AG04450 (cell line): ENCODE data around the gene OR52N1. TPM values are rescaled to one million over a fixed set of nuclear protein-coding genes. Genes with fewer than 3 reads are reported as not detected.

Source experiments
- CTCF ChIA-PET: fragments of 300-600, 350-600 bp; formaldehyde crosslinking; extraction: SDS; loops from one replicate; lab custom pipeline; 2022; ENCODE audit warnings: antibody characterized with exemption, inconsistent platforms; lab: Charles Lee
- POLR2A ChIA-PET: fragments of 350-600 bp; formaldehyde crosslinking; extraction: SDS; loops from one replicate; lab custom pipeline; 2021; ENCODE audit warnings: antibody characterized with exemption, inconsistent platforms; lab: Yijun Ruan, JAX
- DNase-seq: peaks from one replicate; pipeline ENCODE4 v3.0.0-alpha.2; 2011; ENCODE audit warnings: low read depth, low spot score
- H3K27ac ChIP-seq: one replicate; pipeline ENCODE4 v1.5.1; 2012; ENCODE audit warnings: low read depth, low read length, control low read depth
- H3K27me3 ChIP-seq: one replicate; pipeline ENCODE4 v1.6.0; 2012; ENCODE audit warnings: low read length; ENCODE audit not compliant: control insufficient read depth, insufficient read depth
- H3K4me3 ChIP-seq: 2 replicates; pipeline ENCODE4 v1.5.1; 2011; ENCODE audit warnings: mild to moderate bottlenecking, low read depth, low read length, control low read depth
- H3K9me3 ChIP-seq: 2 replicates; pipeline ENCODE4 v1.5.1; 2012; ENCODE audit warnings: low read length; ENCODE audit not compliant: control insufficient read depth, insufficient read depth
- CTCF ChIP-seq: IDR thresholded peaks from 2 replicates; pipeline ENCODE4 v1.5.1; 2011; ENCODE audit warnings: low read depth, low read length, control low read depth, inconsistent platforms
- polyA plus RNA-seq: library from polyadenylated mRNA; depleted of rRNA; stranded (reverse); fragments of >200 nt; gene quantifications from 2 replicates; pipeline ENCODE4 v1.2.3, GENCODE V29; 2011

The OR52N1 gene
- polyA plus RNA-seq, 1 experiment = not detected

- H3K27ac ChIP-seq = no peak overlapping the region
- CTCF ChIA-PET = interaction anchor here (1.6 to 2.2 kb wide), 2 partner anchors 206 to 328 kb away, joined by 4 to 11 read pairs; no protein-coding TSS in a partner anchor
- TF ChIP-seq CTCF = no peak
- H3K4me3 ChIP-seq = no peak overlapping the region
- H3K9me3 ChIP-seq = no peaks in the 10 kb centered on the region
- no peak for DNase-seq
- POLR2A ChIA-PET = no interaction called here
- peaks cover 5% of the 10 kb centered on the region for H3K27me3 ChIP-seq
Observed at GRCh38 chr11:5803982-5804381, 12.9 kb upstream of the OR52N1 start.

- Histone ChIP-seq H3K4me3 (no peak overlapping the region), H3K9me3 (no peaks in the 10 kb centered on the region), H3K27ac (no peak overlapping the region), H3K27me3 (no peaks in the 10 kb centered on the region)
- TF ChIP-seq CTCF = no peak
- ChIA-PET POLR2A (no interaction called here), CTCF (no interaction called here)
- no peak for DNase-seq
Observed at GRCh38 chr11:5796541-5796940, 5.5 kb upstream of the OR52N1 start.

GRCh38 chr11:5783255-5783654 is 7.8 kb downstream of the OR52N1 start, which contains the start of gene OR52N5:
Gene OR52N5 (minus strand): TSS chr11:5783355. CDS start chr11:5778634, 4,721 bp downstream.
- ChIA-PET POLR2A (no interaction called here), CTCF (no interaction called here)
- DNase-seq = no peak
- no peak for TF ChIP-seq CTCF
- Histone ChIP-seq H3K4me3 (no peak within 1 kb of the TSS), H3K27me3 (no peaks in the 10 kb centered on the region), H3K27ac (no peak within 1 kb of the TSS), H3K9me3 (no peaks in the 10 kb centered on the region)

GRCh38 chr11:5767056-5767455 is 24.0 kb downstream of the OR52N1 start:
- Histone ChIP-seq H3K4me3 (no peak overlapping the region), H3K9me3 (no peaks in the 10 kb centered on the region), H3K27ac (no peak overlapping the region), H3K27me3 (no peaks in the 10 kb centered on the region)
- CTCF ChIA-PET = no interaction called here
- no peak for DNase-seq
- POLR2A ChIA-PET = no interaction called here
- no peak for TF ChIP-seq CTCF

GRCh38 chr11:5753943-5754342 is 37.1 kb downstream of the OR52N1 start, which contains the start of gene OR52N4:
Gene OR52N4 (plus strand): TSS chr11:5754243. CDS start chr11:5754741, 498 bp downstream.
- H3K27ac ChIP-seq = no peak within 1 kb of the TSS
- CTCF ChIA-PET = no interaction called here
- DNase-seq = no peak
- no peaks in the 10 kb centered on the region for H3K27me3 ChIP-seq
- POLR2A ChIA-PET = no interaction called here
- TF ChIP-seq CTCF = no peak
- no peaks in the 10 kb centered on the region for H3K9me3 ChIP-seq
- H3K4me3 ChIP-seq = no peak within 1 kb of the TSS
